Motor neuron (in vitro differentiated cells): Measurements from ENCODE around the gene MRPS25. TPM values are rescaled to one million over a fixed set of nuclear protein-coding genes. Genes with fewer than 3 reads are reported as not detected.

Experiments
- ATAC-seq, 8 experiments: fragments of 200-7000 bp; cut with Tn5 transposase; replicated peaks in 6 of 8; 2 replicates each; pipeline ENCODE4 v1.8.0; 2021; ENCODE audit warnings: mild to moderate bottlenecking in 8 of 8, moderate library complexity in 8 of 8
- H3K27ac ChIP-seq, 2 donors: fragments of 250-450 bp; sonication (Bioruptor Pico); 2 replicates each; pipeline ENCODE4 v1.9.0; 2021; ENCODE audit warnings: antibody characterized with exemption in 2 of 2, mild to moderate bottlenecking in 2 of 2, moderate library complexity in 1 of 2
- H3K4me1 ChIP-seq, 2 donors: fragments of 250-450 bp; sonication (Bioruptor Pico); replicated peaks in 1 of 2; 2 replicates each; pipeline ENCODE4 v1.6.1; 2021; ENCODE audit warnings: antibody characterized with exemption in 2 of 2, mild to moderate bottlenecking in 2 of 2, moderate library complexity in 1 of 2
- H3K4me3 ChIP-seq, 5 donors: fragments of 250-450 bp; sonication (Bioruptor Pico); 2 replicates each; pipeline ENCODE4 v1.9.0; 2021; ENCODE audit warnings: antibody characterized with exemption in 5 of 5, mild to moderate bottlenecking in 5 of 5, moderate library complexity in 4 of 5
- WGBS, 10 experiments: fragments of 450-650 bp; shearing (Covaris generic); methylation state at CpG; one replicate each; pipeline ENCODE4 v1.0.0; 2022; 5-methylcytosine and 5-hydroxymethylcytosine counted together
- in situ Hi-C, 9 experiments: fragments of 400-800 bp; cut with MboI; loops; one replicate each; pipeline ENCODE4 v1.15.0; 2021; ENCODE audit warnings: low sequenced_read_pairs in 9 of 9, low pct_unique_long_range_greater_than_20kb in 2 of 9; ENCODE audit not compliant: unreplicated experiment in 9 of 9
- total RNA-seq, 8 experiments: library from RNA; unstranded; fragments of 300-600 nt; gene quantifications; 2 replicates each; pipeline versions ENCODE4 v1.2.3 to v1.2.4, GENCODE V29; 2022

Gene MRPS25
- total RNA-seq, 8 experiments from 2014 or later: 25.0 to 99.9 (median 32.3) TPM

- WGBS, 10 experiments: 0 to 4% (median 1%) methylated on average over 3 to 20 of the region's 72 CpGs; no CpG with 5 or more reads in 3 of the 10 experiments
- in situ Hi-C loops: no loop called here
- Histone ChIP-seq H3K4me1 (peaks cover 7 to 11% of the 10 kb centered on the region in 2 donors), H3K27ac (peak within 1 kb of the TSS; percentile 90 to 92), H3K4me3 (peak within 1 kb of the TSS; percentile 67 to 96 (median 95))
- ATAC-seq: peak; percentile 72 to 93 (median 88)
Observed at GRCh38 chr3:15098503-15099363, 33.6 kb upstream of the MRPS25 start, which contains the start of gene RBSN. TSS of gene RBSN (minus strand) at chr3:15099148. CDS start at chr3:15096120, 3,028 bp downstream.

GRCh38 chr3:15097891-15098290, 32.8 kb upstream of the MRPS25 start:
- Histone ChIP-seq H3K4me3 (peak overlapping the region; percentile 67 to 96 (median 95)), H3K4me1 (peaks cover 7 to 11% of the 10 kb centered on the region in 2 donors), H3K27ac (no peak overlapping the region)
- 6 to 80% (median 33%) methylated on average over 1 to 6 of the region's 6 CpGs; no CpG with 5 or more reads in 3 of the 10 experiments for WGBS, 10 experiments
- ATAC-seq: no peak
- in situ Hi-C loops: no loop called here

GRCh38 chr3:15096046-15096445, 30.9 kb upstream of the MRPS25 start:
- Histone ChIP-seq H3K27ac (no peak overlapping the region), H3K4me1 (peaks cover 7 to 11% of the 10 kb centered on the region in 2 donors), H3K4me3 (no peak overlapping the region)
- ATAC-seq: no peak
- in situ Hi-C loops: no loop called here
- whole genome bisulfite sequencing, 10 experiments: 53 to 100% (median 64%) methylated on average over 1 to 3 of the region's 3 CpGs; no CpG with 5 or more reads in 3 of the 10 experiments

- Histone ChIP-seq H3K27ac (no peak overlapping the region), H3K4me3 (no peak overlapping the region), H3K4me1 (peaks cover 7% of the 10 kb centered on the region in 2 donors)
- WGBS, 10 experiments: 78 to 100% (median 93%) methylated on average over 1 to 5 of the region's 5 CpGs; no CpG with 5 or more reads in 1 of the 10 experiments
- no peak for ATAC-seq
- in situ Hi-C loops: no loop called here
Observed at GRCh38 chr3:15094187-15094875, 29.2 kb upstream of the MRPS25 start.

GRCh38 chr3:15092686-15093085, 27.6 kb upstream of the MRPS25 start:
- H3K4me1 ChIP-seq: peaks cover 3% of the 10 kb centered on the region in 2 donors
- no peak overlapping the region for H3K4me3 ChIP-seq
- H3K27ac ChIP-seq: no peak overlapping the region
- peak in 1 of 8 experiments; percentile 21 for ATAC-seq
- in situ Hi-C loops: no loop called here
- 75 to 100% (median 88%) methylated on average over 1 of the region's 1 CpG; no CpG with 5 or more reads in 3 of the 10 experiments for WGBS, 10 experiments

- 60 to 100% (median 81%) methylated on average over 1 to 4 of the region's 5 CpGs; no CpG with 5 or more reads in 1 of the 10 experiments for WGBS, 10 experiments
- no peak for ATAC-seq
- in situ Hi-C loops: no loop called here
- no peaks in the 10 kb centered on the region for H3K4me1 ChIP-seq
- H3K27ac ChIP-seq: no peak overlapping the region
- H3K4me3 ChIP-seq: no peak overlapping the region
Observed at GRCh38 chr3:15091575-15091974, 26.5 kb upstream of the MRPS25 start.

GRCh38 chr3:15089201-15089600, 24.1 kb upstream of the MRPS25 start:
- in situ Hi-C loops: no loop called here
- H3K27ac ChIP-seq: no peak overlapping the region
- no peak overlapping the region for H3K4me3 ChIP-seq
- ATAC-seq: no peak
- 90 to 100% (median 100%) methylated on average over 1 of the region's 1 CpG; no CpG with 5 or more reads in 6 of the 10 experiments for WGBS, 10 experiments
- H3K4me1 ChIP-seq: no peaks in the 10 kb centered on the region

- Histone ChIP-seq H3K4me3 (no peak overlapping the region), H3K4me1 (no peaks in the 10 kb centered on the region), H3K27ac (no peak overlapping the region)
- in situ Hi-C loops: no loop called here
- WGBS, 10 experiments: 78 to 100% (median 88%) methylated on average over 1 to 2 of the region's 2 CpGs; no CpG with 5 or more reads in 2 of the 10 experiments
- no peak for ATAC-seq
Observed at GRCh38 chr3:15086699-15087098, 21.6 kb upstream of the MRPS25 start.

GRCh38 chr3:15086263-15086662, 21.1 kb upstream of the MRPS25 start:
- Histone ChIP-seq H3K27ac (no peak overlapping the region), H3K4me1 (no peaks in the 10 kb centered on the region), H3K4me3 (no peak overlapping the region)
- 64 to 100% (median 100%) methylated on average over 1 to 2 of the region's 2 CpGs; no CpG with 5 or more reads in 1 of the 10 experiments for WGBS, 10 experiments
- in situ Hi-C loops: no loop called here
- ATAC-seq: no peak

- H3K27ac ChIP-seq: no peak overlapping the region
- WGBS, 10 experiments: 83 to 100% (median 93%) methylated on average over 1 of the region's 1 CpG; no CpG with 5 or more reads in 6 of the 10 experiments
- in situ Hi-C loops: no loop called here
Observed at GRCh38 chr3:15083252-15083651, 18.1 kb upstream of the MRPS25 start.

GRCh38 chr3:15081960-15082664, 17.0 kb upstream of the MRPS25 start:
- 20 to 98% (median 85%) methylated on average over 1 to 7 of the region's 13 CpGs; no CpG with 5 or more reads in 4 of the 10 experiments for WGBS, 10 experiments
- H3K4me1 ChIP-seq: no peaks in the 10 kb centered on the region
- ATAC-seq: peak in 2 of 8 experiments; percentile 75 to 88
- no peak overlapping the region for H3K27ac ChIP-seq
- no peak overlapping the region for H3K4me3 ChIP-seq
- in situ Hi-C loops: no loop called here

More at GRCh38 chr3:15083252-15083651, 18.1 kb upstream of the MRPS25 start:
- Histone ChIP-seq H3K4me3 (no peak overlapping the region), H3K4me1 (no peaks in the 10 kb centered on the region)
- ATAC-seq: peak in 2 of 8 experiments; percentile 11 to 62

- no peak overlapping the region for H3K27ac ChIP-seq
- H3K4me1 ChIP-seq: no peaks in the 10 kb centered on the region
- no peak overlapping the region for H3K4me3 ChIP-seq
- in situ Hi-C loops: no loop called here
- WGBS, 10 experiments: 34 to 100% (median 83%) methylated on average over 1 to 3 of the region's 3 CpGs; no CpG with 5 or more reads in 1 of the 10 experiments
- ATAC-seq: peak in 3 of 8 experiments; percentile 21 to 79 (median 45)
Observed at GRCh38 chr3:15079091-15079490, 14.0 kb upstream of the MRPS25 start.
